WERI-Rb-1 (cell line): ENCODE measurements around the gene RAB6B.
A peak's percentile ranks its signal among the peaks of the same experiment; 100 is the strongest.

ENCODE experiments used
- DNase-seq: peaks from one replicate; pipeline ENCODE4 v3.0.0-alpha.2; 2020
- H3K27ac ChIP-seq: fragments of 250-450 bp; sonication (Bioruptor Pico); 2 replicates; pipeline ENCODE4 v1.5.1; 2020; ENCODE audit warnings: mild to moderate bottlenecking, moderate library complexity
- H3K27me3 ChIP-seq: fragments of 250-450 bp; sonication (Bioruptor Pico); 2 replicates; pipeline ENCODE4 v1.5.1; 2021; ENCODE audit warnings: mild to moderate bottlenecking, low read depth, moderate library complexity; ENCODE audit not compliant: insufficient read depth, severe bottlenecking
- H3K36me3 ChIP-seq: fragments of 250-450 bp; sonication (Bioruptor Pico); 2 replicates; pipeline ENCODE4 v1.5.1; 2020; ENCODE audit warnings: mild to moderate bottlenecking, moderate library complexity
- H3K4me3 ChIP-seq: 2 replicates; pipeline ENCODE4 v1.5.1; 2011; ENCODE audit warnings: low read depth, mild to moderate bottlenecking, control low read depth, low read length
- H3K9me3 ChIP-seq: fragments of 250-450 bp; sonication (Bioruptor Pico); 2 replicates; pipeline ENCODE4 v1.5.1; 2021; ENCODE audit warnings: mild to moderate bottlenecking, moderate library complexity; ENCODE audit not compliant: severe bottlenecking
- CTCF ChIP-seq: IDR thresholded peaks from 2 replicates; pipeline ENCODE4 v1.5.1; 2011; ENCODE audit warnings: low read depth, mild to moderate bottlenecking, control low read depth, inconsistent platforms, low read length

Gene RAB6B

GRCh38 chr3:133894353-133895207 is 1.1 kb downstream of the RAB6B start:
- no peak for DNase-seq
- Histone ChIP-seq H3K27me3 (peaks cover 56% of the 10 kb centered on the region), H3K27ac (no peak overlapping the region), H3K4me3 (peak overlapping the region; percentile 61), H3K9me3 (no peaks in the 10 kb centered on the region), H3K36me3 (no peaks in the 10 kb centered on the region)
- TF ChIP-seq CTCF = 0 out of 2 replicates have a peak, but pooled peaks have one; percentile 7

GRCh38 chr3:133893683-133894352 is 1.9 kb downstream of the RAB6B start:
- peaks cover 57% of the 10 kb centered on the region for H3K27me3 ChIP-seq
- H3K9me3 ChIP-seq = no peaks in the 10 kb centered on the region
- H3K36me3 ChIP-seq = no peaks in the 10 kb centered on the region
- DNase-seq = no peak
- TF ChIP-seq CTCF = no peak
- no peak overlapping the region for H3K27ac ChIP-seq
- H3K4me3 ChIP-seq = no peak overlapping the region

- Histone ChIP-seq H3K4me3 (no peak overlapping the region), H3K9me3 (no peaks in the 10 kb centered on the region), H3K27me3 (peaks cover 62% of the 10 kb centered on the region), H3K36me3 (no peaks in the 10 kb centered on the region), H3K27ac (no peak overlapping the region)
- no peak for TF ChIP-seq CTCF
- DNase-seq = no peak
Measured at GRCh38 chr3:133892541-133893231, 3.0 kb downstream of the RAB6B start.

GRCh38 chr3:133891662-133892378 is 3.9 kb downstream of the RAB6B start:
- no peak overlapping the region for H3K27ac ChIP-seq
- no peaks in the 10 kb centered on the region for H3K36me3 ChIP-seq
- no peaks in the 10 kb centered on the region for H3K9me3 ChIP-seq
- no peak for DNase-seq
- peaks cover 56% of the 10 kb centered on the region for H3K27me3 ChIP-seq
- TF ChIP-seq CTCF = no peak
- H3K4me3 ChIP-seq = no peak overlapping the region

- no peak overlapping the region for H3K27ac ChIP-seq
- H3K27me3 ChIP-seq = peaks cover 52% of the 10 kb centered on the region
- no peak for TF ChIP-seq CTCF
- DNase-seq = no peak
- H3K4me3 ChIP-seq = no peak overlapping the region
- no peaks in the 10 kb centered on the region for H3K36me3 ChIP-seq
- no peaks in the 10 kb centered on the region for H3K9me3 ChIP-seq
Measured at GRCh38 chr3:133890972-133891644, 4.6 kb downstream of the RAB6B start.
